ENCODE measurements around the gene PBX4. TPM values are rescaled to one million over a fixed set of nuclear protein-coding genes. Genes with fewer than 3 reads are reported as not detected.

Gene PBX4
- total and polyA plus RNA-seq, 2 experiments from 2014 or later = 0.32 to 0.63 TPM

GRCh38 chr19:19550485-19550929, 68.0 kb downstream of the PBX4 start:
- Histone ChIP-seq H3K79me2 (ENCODE audit: insufficient read depth) (no peaks in the 10 kb centered on the region), H4K20me1 (ENCODE audit: insufficient read depth) (no peaks in the 10 kb centered on the region), H3K9ac (no peak overlapping the region), H2AFZ (no peak overlapping the region), H3K4me3 (no peak overlapping the region), H3K27ac (no peak overlapping the region), H3K36me3 (ENCODE audit: low read depth) (no peaks in the 10 kb centered on the region), H3K4me1 (ENCODE audit: insufficient read depth) (no peaks in the 10 kb centered on the region), H3K4me2 (ENCODE audit: unreplicated experiment) (no peak overlapping the region), H3F3A (ENCODE audit: insufficient read depth) (no peaks in the 10 kb centered on the region), H3K27me3 (replicated peaks; ENCODE audit: insufficient read depth) (no peaks in the 10 kb centered on the region), H3K9me3 (ENCODE audit: low read depth) (no peaks in the 10 kb centered on the region), H3K9me2 (ENCODE audit: insufficient read depth) (no peaks in the 10 kb centered on the region)
- 8 to 26% methylated on average over 6 to 8 of the region's 8 CpGs for WGBS, 2 experiments (ENCODE audit: low coverage in 1 of 2, low lambda C conversion rate in 2 of 2, missing lambda C conversion rate in 2 of 2)
- in situ Hi-C loops (cut with MboI) = no loop called here
- DNase-seq = peak; percentile 52
- no peak for TF ChIP-seq EZH2phosphoT487 (IDR thresholded peaks at IDR 0.05; ENCODE audit: insufficient read depth, low read depth)
- TF ChIP-seq EZH2 (IDR thresholded peaks at IDR 0.05; ENCODE audit: insufficient read depth, poor library complexity, severe bottlenecking) = no peak

GRCh38 chr19:19549804-19550464, 68.6 kb downstream of the PBX4 start:
- 62 to 63% methylated on average over 22 to 23 of the region's 23 CpGs for WGBS, 2 experiments (ENCODE audit: low coverage in 1 of 2, low lambda C conversion rate in 2 of 2, missing lambda C conversion rate in 2 of 2)
- no peaks in the 10 kb centered on the region for H3F3A ChIP-seq (ENCODE audit: insufficient read depth)
- TF ChIP-seq EZH2phosphoT487 (IDR thresholded peaks at IDR 0.05; ENCODE audit: insufficient read depth, low read depth) (no peak), EZH2 (IDR thresholded peaks at IDR 0.05; ENCODE audit: insufficient read depth, poor library complexity, severe bottlenecking) (no peak)
- no peak overlapping the region for H2AFZ ChIP-seq
- no peak for DNase-seq
- in situ Hi-C loops (cut with MboI) = loop anchor here (25.0 kb wide), 2 partner anchors 387 to 687 kb away; no protein-coding TSS in a partner anchor
- no peak overlapping the region for H3K4me2 ChIP-seq (ENCODE audit: unreplicated experiment)
- no peaks in the 10 kb centered on the region for H3K27me3 ChIP-seq (replicated peaks; ENCODE audit: insufficient read depth)
- H4K20me1 ChIP-seq (ENCODE audit: insufficient read depth) = no peaks in the 10 kb centered on the region
- H3K9ac ChIP-seq = no peak overlapping the region
- no peaks in the 10 kb centered on the region for H3K9me2 ChIP-seq (ENCODE audit: insufficient read depth)
- no peaks in the 10 kb centered on the region for H3K36me3 ChIP-seq (ENCODE audit: low read depth)
- H3K4me3 ChIP-seq = no peak overlapping the region
- H3K4me1 ChIP-seq (ENCODE audit: insufficient read depth) = no peaks in the 10 kb centered on the region
- no peaks in the 10 kb centered on the region for H3K79me2 ChIP-seq (ENCODE audit: insufficient read depth)
- no peak overlapping the region for H3K27ac ChIP-seq
- no peaks in the 10 kb centered on the region for H3K9me3 ChIP-seq (ENCODE audit: low read depth)

- 61 to 69% methylated on average over 11 to 13 of the region's 13 CpGs for WGBS, 2 experiments (ENCODE audit: low coverage in 1 of 2, low lambda C conversion rate in 2 of 2, missing lambda C conversion rate in 2 of 2)
- H3F3A ChIP-seq (ENCODE audit: insufficient read depth) = no peaks in the 10 kb centered on the region
- no peak overlapping the region for H3K4me3 ChIP-seq
- no peaks in the 10 kb centered on the region for H3K27me3 ChIP-seq (replicated peaks; ENCODE audit: insufficient read depth)
- no peaks in the 10 kb centered on the region for H3K9me3 ChIP-seq (ENCODE audit: low read depth)
- no peak for TF ChIP-seq EZH2phosphoT487 (IDR thresholded peaks at IDR 0.05; ENCODE audit: insufficient read depth, low read depth)
- TF ChIP-seq EZH2 (IDR thresholded peaks at IDR 0.05; ENCODE audit: insufficient read depth, poor library complexity, severe bottlenecking) = no peak
- H3K9me2 ChIP-seq (ENCODE audit: insufficient read depth) = no peaks in the 10 kb centered on the region
- no peak overlapping the region for H3K9ac ChIP-seq
- no peak overlapping the region for H2AFZ ChIP-seq
- no peaks in the 10 kb centered on the region for H3K4me1 ChIP-seq (ENCODE audit: insufficient read depth)
- no peaks in the 10 kb centered on the region for H3K36me3 ChIP-seq (ENCODE audit: low read depth)
- H3K79me2 ChIP-seq (ENCODE audit: insufficient read depth) = no peaks in the 10 kb centered on the region
- no peaks in the 10 kb centered on the region for H4K20me1 ChIP-seq (ENCODE audit: insufficient read depth)
- H3K27ac ChIP-seq = no peak overlapping the region
- DNase-seq = peak; percentile 38
- in situ Hi-C loops (cut with MboI) = loop anchor here (25.0 kb wide), 2 partner anchors 388 to 688 kb away; no protein-coding TSS in a partner anchor
- H3K4me2 ChIP-seq (ENCODE audit: unreplicated experiment) = no peak overlapping the region
Observed at GRCh38 chr19:19548915-19549759, 69.3 kb downstream of the PBX4 start.

GRCh38 chr19:19547674-19548336, 70.7 kb downstream of the PBX4 start:
- 46 to 54% methylated on average over 13 to 15 of the region's 15 CpGs for WGBS, 2 experiments (ENCODE audit: low coverage in 1 of 2, low lambda C conversion rate in 2 of 2, missing lambda C conversion rate in 2 of 2)
- Histone ChIP-seq H3K4me1 (ENCODE audit: insufficient read depth) (no peaks in the 10 kb centered on the region), H3K79me2 (ENCODE audit: insufficient read depth) (no peaks in the 10 kb centered on the region), H3K9me3 (ENCODE audit: low read depth) (no peaks in the 10 kb centered on the region), H3K9me2 (ENCODE audit: insufficient read depth) (no peaks in the 10 kb centered on the region), H3K27ac (no peak overlapping the region), H3K4me2 (ENCODE audit: unreplicated experiment) (no peak overlapping the region), H3K9ac (no peak overlapping the region), H3K27me3 (replicated peaks; ENCODE audit: insufficient read depth) (no peaks in the 10 kb centered on the region), H4K20me1 (ENCODE audit: insufficient read depth) (no peaks in the 10 kb centered on the region), H2AFZ (no peak overlapping the region), H3F3A (ENCODE audit: insufficient read depth) (no peaks in the 10 kb centered on the region), H3K36me3 (ENCODE audit: low read depth) (no peaks in the 10 kb centered on the region), H3K4me3 (no peak overlapping the region)
- DNase-seq = no peak
- in situ Hi-C loops (cut with MboI) = loop anchor here (25.0 kb wide), 2 partner anchors 389 to 689 kb away; no protein-coding TSS in a partner anchor
- TF ChIP-seq EZH2phosphoT487 (IDR thresholded peaks at IDR 0.05; ENCODE audit: insufficient read depth, low read depth) (no peak), EZH2 (IDR thresholded peaks at IDR 0.05; ENCODE audit: insufficient read depth, poor library complexity, severe bottlenecking) (no peak)
